SK-N-SH treated with all-trans-retinoic acid at 6 μM for 48 hours (cell line): ENCODE measurements around the gene DIRAS3.

Source experiments
- ARNTL ChIP-seq: fragments of 450-650 bp; formaldehyde crosslinking; IDR thresholded peaks from 2 replicates; pipeline ENCODE4 v1.5.0; 2020; ENCODE audit warnings: low read depth, mild to moderate bottlenecking, moderate library complexity, borderline replicate concordance
- ESRRG ChIP-seq: fragments of 250-450 bp; sonication (Bioruptor Pico); IDR thresholded peaks from 2 replicates; pipeline ENCODE4 v1.6.1; 2021; ENCODE audit warnings: mild to moderate bottlenecking
- ISL1 ChIP-seq: fragments of 250-450 bp; sonication (Bioruptor Pico); IDR thresholded peaks from 2 replicates; pipeline ENCODE4 v2.1.2; 2022; ENCODE audit warnings: mild to moderate bottlenecking, moderate library complexity
- RARB ChIP-seq: fragments of 250-450 bp; sonication (Bioruptor Pico); IDR thresholded peaks from 2 replicates; pipeline ENCODE4 v1.8.0; 2021; ENCODE audit warnings: mild to moderate bottlenecking, moderate library complexity
- SNAI2 ChIP-seq: fragments of 250-450 bp; sonication (Bioruptor Pico); IDR thresholded peaks from 2 replicates; pipeline ENCODE4 v1.5.0; 2020; ENCODE audit warnings: mild to moderate bottlenecking, moderate library complexity
- TCF4 ChIP-seq: fragments of 250-450 bp; sonication (Bioruptor Pico); IDR thresholded peaks from 2 replicates; pipeline ENCODE4 v1.8.0; 2021; ENCODE audit warnings: mild to moderate bottlenecking, moderate library complexity, borderline replicate concordance
- ZC3H10 ChIP-seq: fragments of 250-450 bp; sonication (Bioruptor Pico); IDR thresholded peaks from 2 replicates; pipeline ENCODE4 v1.5.1; 2021; ENCODE audit warnings: mild to moderate bottlenecking, moderate library complexity
- ZFP3 ChIP-seq: fragments of 250-450 bp; sonication (Bioruptor Pico); IDR thresholded peaks from 2 replicates; pipeline ENCODE4 v1.5.0; 2020; ENCODE audit warnings: mild to moderate bottlenecking, moderate library complexity
- ZFP30 ChIP-seq: fragments of 450-650 bp; formaldehyde crosslinking; IDR thresholded peaks from 2 replicates; pipeline ENCODE4 v1.5.0; 2022; ENCODE audit warnings: mild to moderate bottlenecking, moderate library complexity
- ZNF70 ChIP-seq: fragments of 450-650 bp; formaldehyde crosslinking; IDR thresholded peaks from 2 replicates; pipeline ENCODE4 v1.5.0; 2020; ENCODE audit warnings: mild to moderate bottlenecking, moderate library complexity
- ZNF8 ChIP-seq: fragments of 450-650 bp; formaldehyde crosslinking; IDR thresholded peaks from 2 replicates; pipeline ENCODE4 v1.5.0; 2020; ENCODE audit warnings: mild to moderate bottlenecking, moderate library complexity
- TF ChIP-seq, protein P1 (sequence below): fragments of 250-450 bp; sonication (Bioruptor Pico); IDR thresholded peaks from 2 replicates; pipeline ENCODE4 v1.8.0; 2020; ENCODE audit warnings: mild to moderate bottlenecking, moderate library complexity, borderline replicate concordance
- TF ChIP-seq, protein P2 (sequence below): fragments of 250-450 bp; sonication (Bioruptor Pico); IDR thresholded peaks from 2 replicates; pipeline ENCODE4 v1.5.0; 2020; ENCODE audit warnings: mild to moderate bottlenecking, moderate library complexity

DNA sequence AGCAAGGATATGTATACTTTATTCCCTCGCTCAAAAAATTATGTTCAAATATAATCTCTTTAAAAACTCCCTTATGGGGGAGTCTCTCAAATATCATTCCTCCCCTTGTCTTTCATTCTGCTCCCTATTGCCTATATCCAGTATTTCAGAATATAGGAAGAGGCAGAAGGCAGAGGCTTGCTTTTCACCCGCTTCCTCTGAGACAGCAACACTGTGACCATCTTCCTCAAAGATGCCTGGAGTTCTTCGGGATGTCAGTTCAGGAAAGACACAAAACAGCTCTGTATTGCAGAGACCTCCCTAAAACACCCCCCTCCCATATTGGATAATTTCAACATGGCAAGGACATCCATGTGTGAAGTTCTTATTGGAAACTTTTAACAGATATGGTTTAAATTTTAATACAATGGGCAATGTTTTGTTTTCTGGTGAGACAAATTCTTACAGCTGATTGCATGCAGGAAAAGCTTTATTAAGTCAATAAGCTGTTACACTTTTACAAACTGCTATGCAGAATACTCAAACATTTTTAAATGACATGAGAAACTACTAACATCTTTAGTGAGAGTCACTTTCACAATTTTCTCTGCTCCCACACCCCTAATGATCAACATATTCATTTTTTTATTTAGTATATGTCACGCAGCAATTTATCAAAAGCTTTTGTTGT is 4.8 kb downstream of the DIRAS3 start:
- no peak for TF ChIP-seq ZNF8
- TF ChIP-seq ZNF70 (CRISPR knock-in tag) = no peak
- no peak for TF ChIP-seq SNAI2
- TF ChIP-seq ZFP30 = no peak
- TF ChIP-seq, protein P1, sequence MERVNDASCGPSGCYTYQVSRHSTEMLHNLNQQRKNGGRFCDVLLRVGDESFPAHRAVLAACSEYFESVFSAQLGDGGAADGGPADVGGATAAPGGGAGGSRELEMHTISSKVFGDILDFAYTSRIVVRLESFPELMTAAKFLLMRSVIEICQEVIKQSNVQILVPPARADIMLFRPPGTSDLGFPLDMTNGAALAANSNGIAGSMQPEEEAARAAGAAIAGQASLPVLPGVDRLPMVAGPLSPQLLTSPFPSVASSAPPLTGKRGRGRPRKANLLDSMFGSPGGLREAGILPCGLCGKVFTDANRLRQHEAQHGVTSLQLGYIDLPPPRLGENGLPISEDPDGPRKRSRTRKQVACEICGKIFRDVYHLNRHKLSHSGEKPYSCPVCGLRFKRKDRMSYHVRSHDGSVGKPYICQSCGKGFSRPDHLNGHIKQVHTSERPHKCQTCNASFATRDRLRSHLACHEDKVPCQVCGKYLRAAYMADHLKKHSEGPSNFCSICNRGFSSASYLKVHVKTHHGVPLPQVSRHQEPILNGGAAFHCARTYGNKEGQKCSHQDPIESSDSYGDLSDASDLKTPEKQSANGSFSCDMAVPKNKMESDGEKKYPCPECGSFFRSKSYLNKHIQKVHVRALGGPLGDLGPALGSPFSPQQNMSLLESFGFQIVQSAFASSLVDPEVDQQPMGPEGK (CRISPR knock-in tag) = no peak
- no peak for TF ChIP-seq ARNTL (CRISPR knock-in tag)
- no peak for TF ChIP-seq TCF4 (CRISPR knock-in tag)
- TF ChIP-seq, protein P2, sequence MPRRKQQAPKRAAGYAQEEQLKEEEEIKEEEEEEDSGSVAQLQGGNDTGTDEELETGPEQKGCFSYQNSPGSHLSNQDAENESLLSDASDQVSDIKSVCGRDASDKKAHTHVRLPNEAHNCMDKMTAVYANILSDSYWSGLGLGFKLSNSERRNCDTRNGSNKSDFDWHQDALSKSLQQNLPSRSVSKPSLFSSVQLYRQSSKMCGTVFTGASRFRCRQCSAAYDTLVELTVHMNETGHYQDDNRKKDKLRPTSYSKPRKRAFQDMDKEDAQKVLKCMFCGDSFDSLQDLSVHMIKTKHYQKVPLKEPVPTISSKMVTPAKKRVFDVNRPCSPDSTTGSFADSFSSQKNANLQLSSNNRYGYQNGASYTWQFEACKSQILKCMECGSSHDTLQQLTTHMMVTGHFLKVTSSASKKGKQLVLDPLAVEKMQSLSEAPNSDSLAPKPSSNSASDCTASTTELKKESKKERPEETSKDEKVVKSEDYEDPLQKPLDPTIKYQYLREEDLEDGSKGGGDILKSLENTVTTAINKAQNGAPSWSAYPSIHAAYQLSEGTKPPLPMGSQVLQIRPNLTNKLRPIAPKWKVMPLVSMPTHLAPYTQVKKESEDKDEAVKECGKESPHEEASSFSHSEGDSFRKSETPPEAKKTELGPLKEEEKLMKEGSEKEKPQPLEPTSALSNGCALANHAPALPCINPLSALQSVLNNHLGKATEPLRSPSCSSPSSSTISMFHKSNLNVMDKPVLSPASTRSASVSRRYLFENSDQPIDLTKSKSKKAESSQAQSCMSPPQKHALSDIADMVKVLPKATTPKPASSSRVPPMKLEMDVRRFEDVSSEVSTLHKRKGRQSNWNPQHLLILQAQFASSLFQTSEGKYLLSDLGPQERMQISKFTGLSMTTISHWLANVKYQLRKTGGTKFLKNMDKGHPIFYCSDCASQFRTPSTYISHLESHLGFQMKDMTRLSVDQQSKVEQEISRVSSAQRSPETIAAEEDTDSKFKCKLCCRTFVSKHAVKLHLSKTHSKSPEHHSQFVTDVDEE (CRISPR knock-in tag) = no peak
- no peak for TF ChIP-seq ZC3H10 (CRISPR knock-in tag)
- TF ChIP-seq RARB (CRISPR knock-in tag) = no peak
- no peak for TF ChIP-seq ESRRG
- TF ChIP-seq ZFP3 (CRISPR knock-in tag) = no peak
- no peak for TF ChIP-seq ISL1 (CRISPR knock-in tag)
